Coronary artery (tissue), 2 donors: ENCODE measurements around the gene ARL8A.

Experiments used
- DNase-seq: peaks from one replicate; pipeline ENCODE4 v3.0.0-alpha.2; 2017; ENCODE audit warnings: low spot score
- H3K27ac ChIP-seq, 2 donors: fragments of 200-600 bp; sonication (generic); one replicate each; pipeline ENCODE4 v1.5.1; 2016 to 2019
- H3K4me3 ChIP-seq: fragments of 200-600 bp; sonication (generic); 2 replicates; pipeline ENCODE4 v1.5.1; 2016; ENCODE audit warnings: mild to moderate bottlenecking, moderate library complexity
- TF ChIP-seq, protein P1 (sequence below): fragments of 200-600 bp; sonication (generic); IDR thresholded peaks from one replicate; pipeline ENCODE4 v1.5.1; 2019; ENCODE audit warnings: antibody characterized with exemption

The ARL8A gene

GRCh38 chr1:202159534-202160371 lies 15.2 kb upstream of the ARL8A start:
- TF ChIP-seq, protein P1, sequence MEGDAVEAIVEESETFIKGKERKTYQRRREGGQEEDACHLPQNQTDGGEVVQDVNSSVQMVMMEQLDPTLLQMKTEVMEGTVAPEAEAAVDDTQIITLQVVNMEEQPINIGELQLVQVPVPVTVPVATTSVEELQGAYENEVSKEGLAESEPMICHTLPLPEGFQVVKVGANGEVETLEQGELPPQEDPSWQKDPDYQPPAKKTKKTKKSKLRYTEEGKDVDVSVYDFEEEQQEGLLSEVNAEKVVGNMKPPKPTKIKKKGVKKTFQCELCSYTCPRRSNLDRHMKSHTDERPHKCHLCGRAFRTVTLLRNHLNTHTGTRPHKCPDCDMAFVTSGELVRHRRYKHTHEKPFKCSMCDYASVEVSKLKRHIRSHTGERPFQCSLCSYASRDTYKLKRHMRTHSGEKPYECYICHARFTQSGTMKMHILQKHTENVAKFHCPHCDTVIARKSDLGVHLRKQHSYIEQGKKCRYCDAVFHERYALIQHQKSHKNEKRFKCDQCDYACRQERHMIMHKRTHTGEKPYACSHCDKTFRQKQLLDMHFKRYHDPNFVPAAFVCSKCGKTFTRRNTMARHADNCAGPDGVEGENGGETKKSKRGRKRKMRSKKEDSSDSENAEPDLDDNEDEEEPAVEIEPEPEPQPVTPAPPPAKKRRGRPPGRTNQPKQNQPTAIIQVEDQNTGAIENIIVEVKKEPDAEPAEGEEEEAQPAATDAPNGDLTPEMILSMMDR: no peak
- H3K4me3 ChIP-seq: peak overlapping the region; percentile 58
- peak overlapping the region in 1 of 2 donors; percentile 43 for H3K27ac ChIP-seq
- no peak for DNase-seq

GRCh38 chr1:202158810-202159533 lies 14.4 kb upstream of the ARL8A start:
- Histone ChIP-seq H3K27ac (no peak overlapping the region), H3K4me3 (no peak overlapping the region)
- TF ChIP-seq, protein P1: no peak
- no peak for DNase-seq

DNA sequence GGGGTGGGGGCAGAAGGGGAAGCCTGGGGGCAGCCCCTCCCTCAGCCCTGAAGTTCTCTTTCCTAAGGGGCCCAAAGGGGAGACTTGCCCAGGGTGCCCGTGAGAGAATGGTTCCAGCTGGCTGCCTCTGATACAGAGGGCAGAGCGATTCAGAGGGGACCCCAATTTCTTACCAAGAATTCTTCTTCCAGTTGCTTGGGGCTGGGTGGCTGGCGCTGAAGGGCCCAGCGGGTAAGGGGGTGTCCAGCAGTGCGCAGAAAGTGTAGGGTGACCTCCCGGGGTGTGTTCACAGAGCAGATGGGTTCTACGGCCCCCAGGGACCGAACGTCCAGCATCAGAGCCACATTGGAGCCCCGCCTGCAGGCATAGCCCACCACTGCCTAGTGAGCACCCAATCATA lies 13.4 kb upstream of the ARL8A start:
- no peak for DNase-seq
- TF ChIP-seq, protein P1: no peak
- H3K27ac ChIP-seq: no peak overlapping the region
- H3K4me3 ChIP-seq: no peak overlapping the region

DNA sequence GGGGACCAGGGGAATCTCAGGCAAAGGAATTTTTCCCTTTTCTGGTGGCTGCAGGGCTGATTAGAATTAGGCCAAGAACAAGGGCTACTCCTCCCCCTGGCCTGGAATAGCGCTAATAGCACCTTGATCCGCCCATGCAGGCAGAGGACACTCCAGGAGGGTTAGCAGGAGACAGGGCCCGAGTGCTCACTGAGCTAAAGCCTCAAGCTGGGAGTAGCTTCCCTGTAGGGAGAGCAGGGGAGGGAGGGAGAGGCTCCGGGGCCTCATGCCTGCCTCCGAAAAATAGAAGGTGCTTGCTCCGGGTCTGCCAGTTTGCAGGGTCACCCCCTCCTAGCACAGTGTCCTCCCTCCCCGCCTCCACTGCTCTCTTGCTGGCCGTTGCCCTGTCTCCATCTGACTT lies 12.1 kb upstream of the ARL8A start:
- Histone ChIP-seq H3K27ac (no peak overlapping the region), H3K4me3 (no peak overlapping the region)
- TF ChIP-seq, protein P1: no peak
- no peak for DNase-seq

- H3K27ac ChIP-seq: no peak overlapping the region
- no peak overlapping the region for H3K4me3 ChIP-seq
- TF ChIP-seq, protein P1: no peak
- DNase-seq: no peak
Observed at GRCh38 chr1:202155478-202156021, 11.0 kb upstream of the ARL8A start.

DNA sequence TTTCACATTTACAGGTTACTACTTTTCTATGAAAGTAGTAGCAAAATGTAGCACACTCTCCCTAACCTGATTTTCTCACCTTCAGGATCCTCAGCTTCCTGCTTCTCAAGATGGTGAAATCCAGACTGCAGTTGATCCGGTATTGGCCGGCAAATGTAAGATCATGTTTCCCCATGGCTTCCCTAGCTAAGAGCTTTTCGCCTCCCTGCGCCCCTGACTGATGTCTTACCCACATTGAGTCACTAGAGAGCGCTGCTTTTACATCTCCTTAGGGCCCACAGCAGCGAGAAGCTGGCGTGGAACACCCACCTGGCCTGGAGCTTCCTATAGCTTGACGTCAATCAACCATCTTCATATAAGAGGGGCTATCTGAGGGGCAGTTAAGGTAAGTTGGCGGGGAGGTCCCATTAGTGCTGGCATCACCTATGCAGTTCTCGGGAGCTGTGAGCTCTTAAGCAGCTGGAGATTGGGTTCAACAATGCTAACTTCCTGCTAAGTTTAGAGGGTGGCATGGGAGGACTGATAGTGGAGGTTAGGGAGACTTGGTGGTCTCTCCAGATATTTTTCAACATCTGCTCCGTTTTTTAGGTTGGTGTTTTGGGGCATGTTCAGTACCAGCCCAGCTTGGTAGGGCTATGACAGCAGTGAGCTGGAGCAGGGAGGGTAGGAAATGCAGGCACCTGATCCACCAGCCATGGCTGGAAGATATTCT lies 10.4 kb upstream of the ARL8A start:
- TF ChIP-seq, protein P1: no peak
- DNase-seq: no peak

More for the DNA sequence above, 10.4 kb upstream of the ARL8A start:
- no peak overlapping the region for H3K27ac ChIP-seq
- H3K4me3 ChIP-seq: no peak overlapping the region
